Activated CD4-positive, CD25-positive, alpha-beta regulatory T cell treated with anti-CD3 and anti-CD28 coated beads, Interleukin-2, amount 50 U/mL, for 72 hours (primary cell): ENCODE results near the gene FBXL4.

Source experiments
- DNase-seq: peaks from one replicate; pipeline ENCODE4 v3.0.0; 2021

Gene FBXL4

GRCh38 chr6:98836962-98837944 is 110.5 kb downstream of the FBXL4 start:
- no peak for DNase-seq

GRCh38 chr6:98836025-98836961 is 111.5 kb downstream of the FBXL4 start:
- DNase-seq = no peak

- no peak for DNase-seq
Observed at GRCh38 chr6:98835149-98836024, 112.4 kb downstream of the FBXL4 start.

GRCh38 chr6:98834060-98835031 is 113.4 kb downstream of the FBXL4 start, which contains the start of gene POU3F2:
POU3F2 (plus strand) TSS chr6:98834574; CDS start chr6:98834874, 300 bp downstream.
- DNase-seq = peak; percentile 65

GRCh38 chr6:98833307-98834059 is 114.3 kb downstream of the FBXL4 start:
- DNase-seq = no peak

- DNase-seq = no peak
Observed at GRCh38 chr6:98833057-98833306, 114.8 kb downstream of the FBXL4 start.

GRCh38 chr6:98832284-98833056 is 115.3 kb downstream of the FBXL4 start:
- DNase-seq = peak; percentile 28

GRCh38 chr6:98831959-98832283 is 115.8 kb downstream of the FBXL4 start:
- DNase-seq = no peak

GRCh38 chr6:98831057-98831958 is 116.4 kb downstream of the FBXL4 start:
- peak; percentile 29 for DNase-seq

GRCh38 chr6:98830146-98830545 is 117.6 kb downstream of the FBXL4 start:
- DNase-seq = no peak

- DNase-seq = no peak
Observed at GRCh38 chr6:98828941-98829411, 118.8 kb downstream of the FBXL4 start.

GRCh38 chr6:98828211-98828788 is 119.4 kb downstream of the FBXL4 start:
- no peak for DNase-seq

GRCh38 chr6:98827295-98828159 is 120.2 kb downstream of the FBXL4 start:
- DNase-seq = no peak

- DNase-seq = no peak
Observed at GRCh38 chr6:98825600-98826230, 122.0 kb downstream of the FBXL4 start.

- DNase-seq = no peak
Observed at GRCh38 chr6:98824902-98825599, 122.7 kb downstream of the FBXL4 start.
